MM.1S (cell line): Measurements from ENCODE around the gene RHBG.

ENCODE experiments used
- DNase-seq: peaks from one replicate; pipeline ENCODE4 v3.0.0-alpha.2; 2015
- H2AFZ ChIP-seq: fragments of 300-600 bp; sonication (generic); 2 replicates; pipeline ENCODE4 v1.6.0; 2016; ENCODE audit warnings: antibody characterized with exemption, low read length
- H3F3A ChIP-seq: fragments of 300-600 bp; sonication (generic); 2 replicates; pipeline ENCODE4 v1.6.1; 2016; ENCODE audit warnings: mild to moderate bottlenecking, antibody characterized with exemption, low read length, moderate library complexity, mixed read lengths; ENCODE audit not compliant: insufficient read depth
- H3K27ac ChIP-seq: fragments of 300-600 bp; sonication (generic); 2 replicates; pipeline ENCODE4 v1.5.1; 2016; ENCODE audit warnings: mild to moderate bottlenecking, low read length
- H3K27me3 ChIP-seq: fragments of 300-600 bp; sonication (generic); replicated peaks from 2 replicates; pipeline ENCODE4 v1.6.0; 2016; ENCODE audit warnings: low read length; ENCODE audit not compliant: insufficient read depth
- H3K36me3 ChIP-seq: fragments of 300-600 bp; sonication (generic); replicated peaks from 2 replicates; pipeline ENCODE4 v1.6.1; 2016; ENCODE audit warnings: mild to moderate bottlenecking, low read length, mixed read lengths; ENCODE audit not compliant: insufficient read depth
- H3K4me1 ChIP-seq: fragments of 300-600 bp; sonication (generic); 2 replicates; pipeline ENCODE4 v1.6.1; 2016; ENCODE audit warnings: low read length, mixed read lengths
- H3K4me2 ChIP-seq: fragments of 300-600 bp; sonication (generic); 2 replicates; pipeline ENCODE4 v1.6.0; 2016; ENCODE audit warnings: low read depth, low read length
- H3K4me3 ChIP-seq: fragments of 300-600 bp; sonication (generic); 2 replicates; pipeline ENCODE4 v1.5.1; 2016; ENCODE audit warnings: low read length, mixed read lengths
- H3K79me2 ChIP-seq: fragments of 300-600 bp; sonication (generic); 2 replicates; pipeline ENCODE4 v1.6.1; 2016; ENCODE audit warnings: mixed run types, low read length, mixed read lengths
- H3K9ac ChIP-seq: fragments of 300-600 bp; sonication (generic); 2 replicates; pipeline ENCODE4 v1.6.1; 2016; ENCODE audit warnings: low read length, mixed read lengths
- H3K9me2 ChIP-seq: fragments of 300-600 bp; sonication (generic); replicated peaks from 2 replicates; pipeline ENCODE4 v1.6.1; 2016; ENCODE audit warnings: mild to moderate bottlenecking, low read length, mixed read lengths; ENCODE audit not compliant: insufficient read depth
- H3K9me3 ChIP-seq: fragments of 300-600 bp; sonication (generic); replicated peaks from 2 replicates; pipeline ENCODE4 v1.6.1; 2016; ENCODE audit warnings: mild to moderate bottlenecking, low read length, mixed read lengths; ENCODE audit not compliant: insufficient read depth
- H4K20me1 ChIP-seq: fragments of 300-600 bp; sonication (generic); 2 replicates; pipeline ENCODE4 v1.6.1; 2016; ENCODE audit warnings: mild to moderate bottlenecking, low read length, moderate library complexity, mixed read lengths; ENCODE audit not compliant: insufficient read depth
- CTCF ChIP-seq: fragments of 300-600 bp; sonication (generic); IDR thresholded peaks from 2 replicates; pipeline ENCODE4 v1.5.1; 2016; ENCODE audit warnings: antibody characterized with exemption, low read length, mixed read lengths
- EZH2 ChIP-seq: fragments of 300-600 bp; sonication (generic); optimal IDR thresholded peaks from 2 replicates; pipeline ENCODE3; 2017; ENCODE audit warnings: low read depth, mild to moderate bottlenecking, antibody characterized with exemption, low read length, mixed read lengths
- EZH2phosphoT487 ChIP-seq: fragments of 300-600 bp; sonication (generic); IDR thresholded peaks from 2 replicates; pipeline ENCODE4 v1.6.1; 2018; ENCODE audit warnings: antibody characterized with exemption, low read length

RHBG gene

GRCh38 chr1:156410238-156410637, 41.2 kb downstream of the RHBG start:
- Histone ChIP-seq H3K4me3 (no peak overlapping the region), H3K27ac (no peak overlapping the region), H3K27me3 (peaks cover 67% of the 10 kb centered on the region), H3K9me3 (no peaks in the 10 kb centered on the region), H3F3A (no peaks in the 10 kb centered on the region), H4K20me1 (no peaks in the 10 kb centered on the region), H3K79me2 (no peaks in the 10 kb centered on the region), H3K9ac (no peak overlapping the region), H3K4me1 (no peaks in the 10 kb centered on the region), H2AFZ (no peak overlapping the region), H3K36me3 (no peaks in the 10 kb centered on the region), H3K4me2 (no peak overlapping the region), H3K9me2 (no peaks in the 10 kb centered on the region)
- TF ChIP-seq EZH2 (no peak), EZH2phosphoT487 (no peak), CTCF (no peak)
- no peak for DNase-seq

- no peaks in the 10 kb centered on the region for H3K9me2 ChIP-seq
- no peaks in the 10 kb centered on the region for H3K79me2 ChIP-seq
- no peaks in the 10 kb centered on the region for H3K9me3 ChIP-seq
- no peak overlapping the region for H3K4me3 ChIP-seq
- H3F3A ChIP-seq, result no peaks in the 10 kb centered on the region
- no peak overlapping the region for H3K27ac ChIP-seq
- no peak overlapping the region for H2AFZ ChIP-seq
- H3K9ac ChIP-seq, result no peak overlapping the region
- no peak for TF ChIP-seq EZH2phosphoT487
- peaks cover 66% of the 10 kb centered on the region for H3K27me3 ChIP-seq
- no peaks in the 10 kb centered on the region for H3K4me1 ChIP-seq
- no peak overlapping the region for H3K4me2 ChIP-seq
- no peak for DNase-seq
- H3K36me3 ChIP-seq, result no peaks in the 10 kb centered on the region
- H4K20me1 ChIP-seq, result no peaks in the 10 kb centered on the region
These were observed 41.7 kb downstream of the RHBG start for GRCh38 chr1:156410740-156411139.

- no peaks in the 10 kb centered on the region for H4K20me1 ChIP-seq
- H3K4me3 ChIP-seq, result no peak overlapping the region
- no peaks in the 10 kb centered on the region for H3K36me3 ChIP-seq
- TF ChIP-seq EZH2 (no peak), EZH2phosphoT487 (no peak)
- no peak for DNase-seq
- H3K4me1 ChIP-seq, result no peaks in the 10 kb centered on the region
- H3K27me3 ChIP-seq, result peaks cover 66% of the 10 kb centered on the region
- no peaks in the 10 kb centered on the region for H3K9me3 ChIP-seq
- no peak overlapping the region for H2AFZ ChIP-seq
- H3F3A ChIP-seq, result no peaks in the 10 kb centered on the region
- no peak overlapping the region for H3K27ac ChIP-seq
- no peaks in the 10 kb centered on the region for H3K79me2 ChIP-seq
- no peak overlapping the region for H3K4me2 ChIP-seq
- no peaks in the 10 kb centered on the region for H3K9me2 ChIP-seq
- no peak overlapping the region for H3K9ac ChIP-seq
These were observed 43.8 kb downstream of the RHBG start for GRCh38 chr1:156412653-156413321.

- H2AFZ ChIP-seq, result no peak overlapping the region
- no peaks in the 10 kb centered on the region for H4K20me1 ChIP-seq
- no peak overlapping the region for H3K27ac ChIP-seq
- H3K27me3 ChIP-seq, result peaks cover 64% of the 10 kb centered on the region
- no peak for DNase-seq
- H3K4me3 ChIP-seq, result no peak overlapping the region
- TF ChIP-seq CTCF (no peak), EZH2phosphoT487 (no peak), EZH2 (no peak)
- H3K9me2 ChIP-seq, result no peaks in the 10 kb centered on the region
- H3K4me1 ChIP-seq, result no peaks in the 10 kb centered on the region
- no peaks in the 10 kb centered on the region for H3K79me2 ChIP-seq
- H3F3A ChIP-seq, result no peaks in the 10 kb centered on the region
- H3K9me3 ChIP-seq, result no peaks in the 10 kb centered on the region
- no peak overlapping the region for H3K9ac ChIP-seq
- no peak overlapping the region for H3K4me2 ChIP-seq
- no peaks in the 10 kb centered on the region for H3K36me3 ChIP-seq
These were observed 44.6 kb downstream of the RHBG start for GRCh38 chr1:156413391-156414246.
